ENCODE results near the gene LMAN1L.

The LMAN1L gene

DNA sequence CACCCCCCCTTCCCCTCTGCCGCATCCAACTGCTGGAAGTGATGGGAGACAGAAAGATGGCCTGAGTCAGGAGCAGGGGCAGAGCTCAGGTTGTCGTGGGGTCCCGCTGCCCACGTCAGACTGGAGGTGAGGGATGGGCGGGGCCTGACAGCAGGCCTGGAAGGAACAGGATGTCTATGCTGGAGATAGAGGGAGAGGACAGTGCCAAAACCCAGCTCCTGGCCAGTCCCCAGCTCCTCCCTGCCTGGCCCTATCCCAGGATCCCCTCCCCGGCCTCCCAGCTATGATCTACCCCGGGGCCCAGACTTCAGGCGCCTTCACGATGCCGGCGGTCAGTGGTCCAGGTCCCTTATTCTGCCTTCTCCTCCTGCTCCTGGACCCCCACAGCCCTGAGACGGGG is at the start of gene LMAN1L:
LMAN1L (plus strand) TSS at position 303 of the 400 bp plus-strand sequence; CDS start at position 323, 20 bp downstream.
- TF ChIP-seq, protein P1, sequence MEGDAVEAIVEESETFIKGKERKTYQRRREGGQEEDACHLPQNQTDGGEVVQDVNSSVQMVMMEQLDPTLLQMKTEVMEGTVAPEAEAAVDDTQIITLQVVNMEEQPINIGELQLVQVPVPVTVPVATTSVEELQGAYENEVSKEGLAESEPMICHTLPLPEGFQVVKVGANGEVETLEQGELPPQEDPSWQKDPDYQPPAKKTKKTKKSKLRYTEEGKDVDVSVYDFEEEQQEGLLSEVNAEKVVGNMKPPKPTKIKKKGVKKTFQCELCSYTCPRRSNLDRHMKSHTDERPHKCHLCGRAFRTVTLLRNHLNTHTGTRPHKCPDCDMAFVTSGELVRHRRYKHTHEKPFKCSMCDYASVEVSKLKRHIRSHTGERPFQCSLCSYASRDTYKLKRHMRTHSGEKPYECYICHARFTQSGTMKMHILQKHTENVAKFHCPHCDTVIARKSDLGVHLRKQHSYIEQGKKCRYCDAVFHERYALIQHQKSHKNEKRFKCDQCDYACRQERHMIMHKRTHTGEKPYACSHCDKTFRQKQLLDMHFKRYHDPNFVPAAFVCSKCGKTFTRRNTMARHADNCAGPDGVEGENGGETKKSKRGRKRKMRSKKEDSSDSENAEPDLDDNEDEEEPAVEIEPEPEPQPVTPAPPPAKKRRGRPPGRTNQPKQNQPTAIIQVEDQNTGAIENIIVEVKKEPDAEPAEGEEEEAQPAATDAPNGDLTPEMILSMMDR (IDR thresholded peaks at IDR 0.05), result no peak

DNA sequence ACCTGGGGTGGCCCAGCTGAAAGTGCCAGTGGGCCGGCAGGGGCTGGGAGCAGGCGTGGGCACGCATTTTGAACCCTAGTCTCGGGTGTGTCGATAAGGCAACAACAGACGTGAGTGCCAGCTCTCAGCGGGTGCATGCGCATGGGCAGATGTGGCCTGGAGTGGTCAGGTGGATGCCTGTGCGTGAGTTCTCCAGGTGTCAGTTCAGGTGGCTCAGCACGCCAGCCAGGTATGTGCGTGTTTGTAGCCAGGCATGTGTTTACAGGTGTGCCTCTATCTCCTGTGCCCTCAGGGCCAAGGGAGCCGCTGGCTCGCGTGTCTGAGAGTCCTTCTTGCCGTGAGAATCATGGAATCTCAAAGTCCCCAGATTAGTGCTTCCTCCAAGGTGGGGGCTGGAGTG is 49.2 kb upstream of the LMAN1L start:
- TF ChIP-seq, protein P1 (IDR thresholded peaks at IDR 0.05), result no peak

DNA sequence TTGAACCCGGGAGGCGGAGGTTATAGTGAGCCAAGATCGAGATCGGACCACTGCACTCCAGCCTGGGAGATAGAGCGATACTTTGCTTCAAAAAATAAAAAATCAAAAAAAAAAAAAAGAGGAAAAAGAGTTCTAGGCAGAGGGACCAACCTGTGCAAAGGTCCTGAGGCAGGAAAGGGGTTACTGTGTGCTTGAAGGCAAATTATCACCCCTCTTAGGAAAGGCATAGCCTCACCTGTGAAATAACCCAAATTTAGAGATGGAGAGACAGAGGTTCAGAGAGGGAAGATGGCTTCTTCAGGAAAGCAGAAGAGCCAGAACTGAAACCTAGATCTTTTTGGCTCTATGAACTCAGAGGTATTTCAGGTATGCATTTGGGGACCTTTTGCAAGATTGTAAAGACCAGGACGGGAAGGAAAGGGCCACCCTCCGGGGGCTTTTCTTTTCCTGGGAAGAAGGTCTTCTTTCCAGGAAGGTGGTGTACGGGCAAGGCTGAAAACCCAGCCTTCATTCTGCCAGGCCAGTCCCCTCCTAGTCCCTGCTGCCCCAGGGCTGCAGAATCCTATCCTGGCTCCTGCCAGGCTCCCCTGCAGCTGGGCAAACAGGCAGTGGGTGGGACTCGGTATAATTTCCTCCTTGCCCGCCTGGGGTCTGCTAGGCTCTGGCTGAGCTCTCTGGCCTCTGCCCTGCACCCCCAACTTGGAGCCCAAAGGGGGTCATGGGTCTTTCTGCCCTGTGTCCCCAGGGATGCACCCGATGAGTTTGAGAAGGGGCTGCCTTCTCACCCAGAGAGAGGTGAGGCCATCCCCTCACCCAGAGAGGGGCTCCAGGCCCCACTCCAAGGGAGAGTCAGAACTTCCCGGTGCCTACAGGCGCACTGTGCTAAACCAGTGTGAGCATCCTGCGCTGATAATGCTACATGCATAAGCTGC is 45.2 kb upstream of the LMAN1L start:
- TF ChIP-seq, protein P1 (IDR thresholded peaks at IDR 0.05), result no peak

DNA sequence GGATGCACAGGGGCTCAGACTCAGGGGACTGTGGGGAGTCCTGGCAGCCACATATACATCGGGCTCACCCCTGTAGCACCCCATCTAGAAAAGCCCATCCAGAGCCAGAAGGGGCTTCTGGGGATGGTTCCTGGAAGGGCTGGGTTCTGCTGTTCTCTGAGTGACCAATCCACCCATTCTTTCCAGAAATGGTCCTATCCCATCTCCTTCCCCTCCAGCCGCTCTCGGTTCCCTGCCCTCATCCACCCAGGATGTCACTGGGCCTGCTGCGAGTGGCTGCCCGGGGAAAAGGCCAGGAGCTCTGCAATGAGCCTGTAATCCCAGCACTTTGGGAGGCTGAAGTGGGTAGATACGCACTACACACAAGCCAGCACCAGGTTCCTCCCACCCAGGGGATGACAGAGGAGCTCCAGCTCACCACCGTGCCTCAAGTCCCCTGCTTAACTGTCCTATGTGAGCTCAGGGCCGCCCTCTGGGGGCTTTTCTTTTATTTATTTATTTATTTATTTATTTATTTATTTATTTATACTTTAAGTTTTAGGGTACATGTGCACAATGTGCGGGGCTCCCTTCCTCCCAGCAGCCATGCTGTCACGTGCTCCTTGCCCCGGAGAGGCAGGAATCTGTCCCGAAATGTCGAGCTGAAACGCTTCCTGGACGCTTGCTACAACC is 44.4 kb upstream of the LMAN1L start:
- TF ChIP-seq, protein P1 (IDR thresholded peaks at IDR 0.05), result no peak

DNA sequence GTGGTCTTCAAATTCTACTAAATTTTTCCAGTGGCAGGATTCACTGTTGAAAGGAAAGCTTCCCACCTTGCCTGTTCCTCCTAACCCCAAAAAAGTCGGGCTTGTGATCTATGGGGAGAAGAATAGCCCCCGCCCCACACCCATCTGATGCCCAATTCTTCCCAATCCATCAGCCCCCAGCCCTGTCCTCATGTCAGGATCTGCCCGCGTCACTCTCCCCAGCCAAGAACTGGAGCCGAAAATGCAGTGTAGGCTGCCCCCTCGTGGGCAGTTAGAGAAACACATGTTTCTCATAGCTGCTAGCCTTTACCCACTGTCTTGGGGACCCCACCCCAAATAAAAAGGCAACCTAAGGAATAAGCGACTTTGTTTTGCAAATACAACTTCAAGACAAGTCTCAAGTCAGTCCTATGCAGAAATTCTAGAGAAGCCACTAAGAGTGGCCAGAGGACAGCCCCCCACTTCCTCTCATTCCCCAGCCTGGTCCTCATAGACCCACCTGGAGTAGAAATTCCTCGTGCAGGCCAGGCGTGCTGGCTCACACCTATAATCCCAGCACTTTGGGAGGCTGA is 43.8 kb upstream of the LMAN1L start:
- TF ChIP-seq, protein P1 (IDR thresholded peaks at IDR 0.05), result peak; percentile 77

DNA sequence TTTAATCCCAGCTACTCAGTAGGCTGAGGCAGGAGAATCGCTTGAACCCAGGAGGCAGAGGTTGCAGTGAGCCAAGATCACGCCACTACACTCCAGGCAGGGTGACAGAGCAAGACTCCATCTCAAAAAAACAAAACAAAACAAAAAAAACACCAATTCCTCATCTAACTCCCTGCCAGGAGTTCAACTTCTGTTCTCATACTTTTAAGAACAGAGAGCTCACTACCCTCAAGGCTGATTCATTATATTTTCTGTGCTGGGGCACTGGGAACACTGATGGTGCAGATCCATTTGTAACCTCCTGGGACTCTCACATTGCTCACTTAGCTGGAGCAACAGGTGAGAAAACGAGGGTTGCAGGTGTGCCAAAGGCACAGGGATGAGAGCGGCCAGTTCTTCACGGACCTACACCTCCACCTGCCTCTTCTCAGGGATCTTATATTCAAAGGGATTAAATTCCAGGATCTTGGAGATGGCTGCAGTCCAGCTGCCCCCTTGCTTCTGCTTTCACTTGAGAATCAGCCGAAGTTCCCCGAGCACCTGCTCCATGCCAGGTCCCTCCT is 43.1 kb upstream of the LMAN1L start:
- TF ChIP-seq, protein P1 (IDR thresholded peaks at IDR 0.05), result no peak

DNA sequence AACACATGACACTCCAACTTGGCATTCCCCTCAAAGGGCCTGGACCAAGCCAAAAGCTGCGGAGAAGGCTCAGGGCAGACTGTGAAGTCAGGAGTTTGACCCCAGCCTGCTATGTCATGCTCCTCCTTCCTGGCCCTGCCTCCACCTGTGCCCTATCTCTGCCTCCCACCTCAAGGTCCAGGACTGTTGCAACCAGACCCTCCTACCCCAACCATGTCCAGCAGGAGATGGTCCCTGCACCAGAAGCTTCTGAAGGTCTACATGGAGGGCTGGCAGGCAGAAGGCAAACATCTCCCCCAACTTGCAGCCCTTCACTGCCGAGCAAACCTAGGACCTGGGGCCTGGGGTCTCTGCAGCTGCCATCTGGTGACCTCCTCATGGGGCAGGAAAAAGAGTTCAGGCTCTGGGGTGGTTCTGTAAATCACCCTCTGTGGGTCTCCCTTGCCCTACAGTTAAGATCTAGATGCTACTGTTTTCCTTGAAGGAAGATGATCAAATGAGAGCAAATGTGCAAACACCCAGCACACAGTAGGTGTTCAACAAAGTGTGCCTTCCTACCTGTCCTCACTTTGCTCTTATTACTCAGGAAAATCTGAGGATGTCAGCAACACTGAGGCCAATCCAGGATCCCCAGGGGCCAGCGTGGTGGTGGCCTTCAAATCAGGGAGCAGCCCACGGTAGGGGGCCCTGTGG is 42.3 kb upstream of the LMAN1L start:
- TF ChIP-seq, protein P1 (IDR thresholded peaks at IDR 0.05), result no peak

Measured in LNCAP (cell line).